Stomach smooth muscle (tissue), 2 donors: ENCODE measurements around the gene MAPK1.
A peak's percentile ranks its signal among the peaks of the same experiment; 100 is the strongest.

ENCODE experiments used
- H3K27ac ChIP-seq: one replicate; pipeline ENCODE4 v1.7.0; 2013; ENCODE audit warnings: mild to moderate bottlenecking, low read length, inconsistent platforms
- H3K27me3 ChIP-seq, 2 donors: one replicate each; pipeline ENCODE4 v1.7.0; 2013; ENCODE audit warnings: low read length in 2 of 2; ENCODE audit not compliant: insufficient read depth in 2 of 2, control insufficient read depth in 1 of 2
- H3K36me3 ChIP-seq, 2 donors: one replicate each; pipeline ENCODE4 v1.7.0; 2013; ENCODE audit warnings: low read length in 2 of 2; ENCODE audit not compliant: control insufficient read depth in 2 of 2, insufficient read depth in 2 of 2
- H3K4me1 ChIP-seq: one replicate; pipeline ENCODE4 v1.7.0; 2013; ENCODE audit warnings: low read length; ENCODE audit not compliant: control insufficient read depth, insufficient read depth
- H3K4me3 ChIP-seq, 2 donors: one replicate each; pipeline ENCODE4 v1.7.0; 2013; ENCODE audit warnings: low read length in 2 of 2
- H3K9ac ChIP-seq, 2 donors: one replicate each; pipeline ENCODE4 v1.7.0; 2013; ENCODE audit warnings: low read length in 2 of 2, mild to moderate bottlenecking in 1 of 2
- H3K9me3 ChIP-seq, 2 donors: one replicate each; pipeline ENCODE4 v1.7.0; 2013; ENCODE audit warnings: low read length in 2 of 2; ENCODE audit not compliant: control insufficient read depth in 2 of 2
- donor health status: healthy.
- donor health status: Pancreatic carcinoma.

Gene MAPK1

DNA sequence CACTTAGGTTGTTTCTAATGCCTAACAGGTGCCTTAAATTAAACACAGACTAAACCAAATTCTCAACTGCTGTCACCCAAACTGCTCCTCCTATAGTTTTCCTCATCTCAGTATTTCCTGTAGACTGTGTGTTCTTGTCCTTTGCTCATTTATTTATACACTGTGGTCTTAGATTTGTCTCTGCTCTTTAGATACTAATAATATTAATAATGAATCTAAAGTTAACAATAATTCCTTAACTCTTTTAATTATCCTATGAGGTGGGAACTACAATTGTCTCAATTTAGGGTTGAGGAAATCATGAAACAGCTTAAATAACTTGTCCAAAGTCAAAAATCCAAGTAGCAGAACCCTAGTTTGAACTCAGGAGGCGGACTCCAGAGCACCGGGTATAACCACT is 88.0 kb downstream of the MAPK1 start:
- H3K4me3 ChIP-seq: no peak overlapping the region
- no peak overlapping the region for H3K27ac ChIP-seq

DNA sequence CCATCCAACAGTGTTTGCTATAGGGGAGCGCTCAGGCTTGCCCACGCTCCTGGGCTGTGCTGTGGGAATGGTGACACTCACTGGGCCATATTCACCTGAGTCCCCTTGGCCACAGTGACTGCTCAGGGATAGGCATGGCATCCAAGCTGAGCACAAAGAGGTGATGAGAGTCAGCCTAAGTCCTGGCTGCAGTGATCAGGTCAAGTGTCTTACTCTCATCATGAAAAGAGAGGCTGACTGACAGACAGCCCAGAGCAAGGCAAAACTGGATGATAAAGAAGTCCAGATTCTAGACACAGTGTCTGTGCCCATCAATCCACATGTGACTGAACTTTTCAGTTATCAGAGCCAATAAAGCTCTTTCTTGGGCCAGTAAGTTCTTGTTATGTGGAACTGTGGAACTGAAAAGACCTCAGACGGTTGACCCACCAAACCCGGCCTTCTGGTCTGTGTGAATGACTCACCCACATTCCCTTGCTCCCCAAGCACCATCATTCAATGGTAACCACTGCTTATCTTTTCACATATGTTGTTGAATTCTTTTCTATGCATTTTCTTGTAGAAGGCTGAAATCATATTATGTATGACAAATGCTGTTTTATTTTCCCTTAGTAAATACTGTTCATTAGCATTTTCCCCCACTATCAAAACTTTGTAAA is 88.6 kb downstream of the MAPK1 start:
- Histone ChIP-seq H3K4me3 (no peak overlapping the region), H3K27ac (no peak overlapping the region), H3K36me3 (peaks cover 0 to 15% of the 10 kb centered on the region in 2 donors), H3K9me3 (no peaks in the 10 kb centered on the region), H3K4me1 (no peaks in the 10 kb centered on the region), H3K27me3 (no peaks in the 10 kb centered on the region), H3K9ac (no peak overlapping the region)

More for the DNA sequence above, 88.0 kb downstream of the MAPK1 start:
- Histone ChIP-seq H3K27me3 (no peaks in the 10 kb centered on the region), H3K9me3 (no peaks in the 10 kb centered on the region), H3K4me1 (no peaks in the 10 kb centered on the region), H3K9ac (no peak overlapping the region), H3K36me3 (peaks cover 0 to 15% of the 10 kb centered on the region in 2 donors)

DNA sequence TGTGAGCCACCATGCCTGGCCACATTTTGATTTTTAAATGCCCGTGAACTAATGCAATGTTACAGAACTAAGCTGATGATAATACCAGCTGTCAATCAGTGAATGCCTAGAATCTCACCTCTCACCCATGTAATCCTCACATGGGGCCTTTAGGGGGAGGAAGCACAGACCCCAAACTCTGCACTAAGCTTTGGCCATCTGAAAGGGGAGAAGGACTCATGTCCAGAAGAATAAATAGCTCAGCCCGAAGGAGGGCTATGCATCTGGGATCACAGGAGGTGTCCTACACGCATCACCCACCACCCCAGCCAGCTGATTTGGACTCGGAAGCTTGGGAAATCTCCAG is 95.8 kb downstream of the MAPK1 start:
- Histone ChIP-seq H3K27me3 (no peaks in the 10 kb centered on the region), H3K9ac (no peak overlapping the region), H3K4me3 (no peak overlapping the region), H3K4me1 (no peaks in the 10 kb centered on the region), H3K9me3 (no peaks in the 10 kb centered on the region), H3K36me3 (peaks cover 32 to 44% of the 10 kb centered on the region in 2 donors), H3K27ac (no peak overlapping the region)

DNA sequence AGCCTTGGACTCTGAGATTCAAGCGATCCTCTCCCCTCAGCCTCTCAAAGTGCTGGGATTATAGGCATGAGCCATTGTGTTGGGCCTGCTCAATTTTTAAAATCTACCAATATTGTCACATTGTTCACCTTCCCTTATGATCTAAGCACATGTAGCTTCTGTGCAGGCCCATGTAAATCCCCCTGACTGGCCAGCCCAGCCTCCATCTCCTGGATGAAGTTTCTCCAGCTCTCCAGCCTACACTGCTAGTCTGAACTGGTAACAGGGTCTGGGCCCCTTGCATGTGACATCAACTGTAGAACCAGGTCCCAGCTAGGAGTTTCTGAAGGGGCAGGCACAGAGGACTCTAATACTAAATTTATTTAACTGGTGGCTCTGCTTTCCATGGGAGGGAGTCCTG is 99.0 kb downstream of the MAPK1 start:
- Histone ChIP-seq H3K27ac (no peak overlapping the region), H3K4me1 (peaks cover 10% of the 10 kb centered on the region), H3K36me3 (peaks cover 57 to 66% of the 10 kb centered on the region in 2 donors), H3K4me3 (no peak overlapping the region), H3K27me3 (no peaks in the 10 kb centered on the region), H3K9ac (no peak overlapping the region), H3K9me3 (no peaks in the 10 kb centered on the region)

DNA sequence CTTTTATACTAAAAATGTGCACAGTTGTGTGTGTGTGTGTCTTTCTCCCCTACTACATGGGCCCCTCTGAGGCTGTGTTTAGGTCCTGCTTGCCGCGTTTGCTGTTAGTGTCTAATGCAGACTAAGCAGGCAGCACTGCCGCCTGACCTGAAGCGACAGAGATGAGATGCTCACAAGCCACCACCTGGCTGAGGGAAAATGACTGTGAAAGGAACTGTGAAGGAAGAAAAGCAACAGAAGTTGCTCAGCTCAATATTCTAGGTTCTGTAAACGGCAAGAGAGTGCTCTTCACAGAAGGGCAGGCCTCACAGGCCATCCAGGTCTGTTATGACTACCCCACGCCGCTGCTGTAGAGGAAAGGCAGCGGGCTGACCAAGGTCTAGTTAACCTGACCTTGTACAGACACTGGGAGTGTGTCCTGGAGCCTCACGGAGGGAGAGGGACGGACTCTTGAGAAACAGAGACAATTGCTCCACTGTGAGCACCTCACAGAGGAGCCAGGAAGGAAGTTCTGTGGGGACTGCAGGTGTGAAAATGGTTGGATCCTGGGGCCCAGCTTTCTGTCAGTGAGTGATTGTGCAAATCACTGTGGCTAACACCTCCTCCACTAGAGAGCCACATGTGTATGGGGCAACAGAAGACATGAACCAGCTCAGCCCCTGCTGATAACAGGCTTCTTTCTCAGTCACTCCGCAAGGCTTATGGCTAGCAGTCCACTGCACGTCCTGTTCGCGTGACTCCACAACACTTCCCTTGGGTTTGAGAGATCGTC is 100.6 kb downstream of the MAPK1 start:
- H3K36me3 ChIP-seq: peaks cover 49 to 65% of the 10 kb centered on the region in 2 donors
- peaks cover 24% of the 10 kb centered on the region for H3K4me1 ChIP-seq
- no peaks in the 10 kb centered on the region for H3K9me3 ChIP-seq
- no peak overlapping the region for H3K27ac ChIP-seq
- H3K27me3 ChIP-seq: no peaks in the 10 kb centered on the region
- no peak overlapping the region for H3K9ac ChIP-seq
- H3K4me3 ChIP-seq: no peak overlapping the region

DNA sequence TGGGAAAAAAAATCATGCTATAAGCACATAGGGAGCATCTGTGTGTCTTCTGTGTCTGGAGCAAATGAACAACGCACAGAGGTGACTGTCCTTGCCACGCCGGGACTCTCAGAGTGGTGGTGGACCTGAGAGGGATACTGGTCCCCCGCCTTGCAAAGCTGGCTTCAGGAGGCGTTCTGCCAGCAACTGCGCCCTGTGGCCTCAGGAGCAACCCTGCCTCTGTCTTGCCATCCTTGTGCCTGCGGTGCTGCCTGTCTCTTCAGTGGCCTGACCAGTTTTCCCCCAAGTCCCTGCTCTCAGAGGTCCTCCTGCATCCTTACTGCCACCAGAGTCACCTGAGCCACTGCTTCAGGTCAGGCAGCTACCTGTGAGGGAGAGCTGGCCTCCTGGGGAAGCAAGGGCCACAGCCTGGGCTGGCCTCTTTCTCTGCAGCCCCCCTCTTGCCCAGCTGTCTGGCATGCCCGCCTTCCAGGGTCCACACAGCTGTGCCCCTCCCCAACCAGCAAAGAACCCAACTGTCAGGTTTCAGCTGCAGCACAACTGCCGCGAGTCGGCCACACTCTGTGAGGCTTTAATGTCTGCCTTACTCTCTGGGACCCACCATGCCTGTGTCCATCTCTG is 101.4 kb downstream of the MAPK1 start:
- H3K36me3 ChIP-seq: peaks cover 48 to 60% of the 10 kb centered on the region in 2 donors
- H3K4me3 ChIP-seq: no peak overlapping the region
- H3K27me3 ChIP-seq: no peaks in the 10 kb centered on the region
- no peak overlapping the region for H3K27ac ChIP-seq
- H3K9ac ChIP-seq: no peak overlapping the region
- H3K9me3 ChIP-seq: no peaks in the 10 kb centered on the region
- H3K4me1 ChIP-seq: peaks cover 27% of the 10 kb centered on the region

DNA sequence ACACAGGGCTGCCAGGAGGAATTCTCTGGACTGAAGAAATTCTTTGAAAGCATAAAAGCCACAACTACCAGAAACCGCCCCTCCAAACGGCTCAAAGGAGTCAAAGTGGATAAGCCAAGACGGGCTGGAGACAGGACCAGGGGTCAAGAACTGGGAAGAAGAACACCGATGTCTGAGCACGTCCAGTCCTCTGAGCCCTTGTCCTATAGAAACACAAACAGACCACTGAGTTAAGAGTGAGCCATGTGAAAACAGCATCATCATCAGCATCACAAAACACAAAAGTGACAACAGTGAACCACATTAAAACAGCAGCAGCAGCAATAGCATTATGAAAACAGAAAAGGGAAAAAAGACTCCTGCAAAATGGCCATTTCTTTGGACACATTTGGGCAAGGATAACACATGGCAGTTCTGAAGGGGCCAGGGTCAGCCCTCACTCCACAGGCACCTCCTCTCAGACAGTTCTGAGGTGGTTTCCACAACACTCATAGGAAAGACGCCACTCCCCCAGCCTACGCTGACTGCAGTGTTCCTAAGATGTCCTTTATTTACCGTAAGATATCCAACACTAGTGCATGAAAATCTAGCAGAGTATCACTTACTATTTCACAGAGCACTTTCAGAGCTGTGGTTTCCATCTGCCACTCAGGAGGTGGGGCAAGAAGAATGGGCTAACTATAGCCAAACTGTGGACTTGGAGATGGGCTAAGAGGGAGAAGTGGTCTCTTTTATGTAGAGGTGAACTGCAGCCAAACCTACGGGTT is 103.2 kb downstream of the MAPK1 start:
- no peak overlapping the region for H3K9ac ChIP-seq
- H3K27ac ChIP-seq: no peak overlapping the region
- H3K4me1 ChIP-seq: peaks cover 28% of the 10 kb centered on the region
- no peaks in the 10 kb centered on the region for H3K27me3 ChIP-seq
- H3K9me3 ChIP-seq: no peaks in the 10 kb centered on the region
- H3K36me3 ChIP-seq: peaks cover 48 to 61% of the 10 kb centered on the region in 2 donors
- no peak overlapping the region for H3K4me3 ChIP-seq

DNA sequence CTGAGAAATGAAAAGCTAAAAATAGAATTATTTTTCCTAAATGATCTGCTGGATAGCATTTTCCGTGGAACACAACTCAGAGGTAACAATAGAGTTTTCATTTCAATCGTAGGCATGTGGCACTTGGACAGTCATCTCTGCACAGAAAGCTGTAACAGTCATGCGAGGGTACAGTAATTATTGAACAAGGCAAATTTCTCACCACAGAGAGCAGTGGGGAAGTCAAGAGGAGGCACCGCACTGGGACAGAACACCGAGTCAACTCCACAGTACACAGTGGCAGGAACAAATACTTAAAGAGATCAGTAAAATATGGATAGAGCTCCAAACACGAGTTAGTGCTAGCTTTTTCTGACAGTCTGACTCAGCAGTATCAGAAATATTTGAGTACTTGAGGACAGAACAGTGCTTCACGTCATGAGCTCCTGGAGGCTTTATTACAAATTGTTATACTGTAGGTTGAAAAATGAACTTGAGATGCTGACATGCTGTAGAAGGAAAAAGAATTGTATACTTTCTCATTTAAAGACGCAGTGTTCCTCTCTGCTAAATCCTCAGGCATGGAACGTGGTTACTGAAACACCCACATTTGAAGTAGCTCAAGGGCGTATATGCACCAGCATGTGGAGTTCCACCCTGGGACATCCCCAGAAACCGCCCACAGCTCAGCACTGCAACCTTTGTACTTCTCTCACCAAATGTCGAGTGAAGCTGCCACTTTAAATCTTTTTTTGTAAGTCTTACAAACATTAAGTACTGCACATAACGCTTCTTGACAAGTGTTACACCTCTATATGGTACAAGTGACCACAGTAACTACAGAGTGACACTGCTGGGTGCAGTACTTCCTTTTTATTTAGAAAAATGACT is 104.5 kb downstream of the MAPK1 start:
- H3K9ac ChIP-seq: peak overlapping the region in 1 of 2 donors; percentile 42
- H3K27me3 ChIP-seq: no peaks in the 10 kb centered on the region
- H3K36me3 ChIP-seq: peaks cover 42 to 56% of the 10 kb centered on the region in 2 donors
- H3K9me3 ChIP-seq: no peaks in the 10 kb centered on the region
- no peak overlapping the region for H3K4me3 ChIP-seq
- H3K4me1 ChIP-seq: peaks cover 32% of the 10 kb centered on the region
- no peak overlapping the region for H3K27ac ChIP-seq

DNA sequence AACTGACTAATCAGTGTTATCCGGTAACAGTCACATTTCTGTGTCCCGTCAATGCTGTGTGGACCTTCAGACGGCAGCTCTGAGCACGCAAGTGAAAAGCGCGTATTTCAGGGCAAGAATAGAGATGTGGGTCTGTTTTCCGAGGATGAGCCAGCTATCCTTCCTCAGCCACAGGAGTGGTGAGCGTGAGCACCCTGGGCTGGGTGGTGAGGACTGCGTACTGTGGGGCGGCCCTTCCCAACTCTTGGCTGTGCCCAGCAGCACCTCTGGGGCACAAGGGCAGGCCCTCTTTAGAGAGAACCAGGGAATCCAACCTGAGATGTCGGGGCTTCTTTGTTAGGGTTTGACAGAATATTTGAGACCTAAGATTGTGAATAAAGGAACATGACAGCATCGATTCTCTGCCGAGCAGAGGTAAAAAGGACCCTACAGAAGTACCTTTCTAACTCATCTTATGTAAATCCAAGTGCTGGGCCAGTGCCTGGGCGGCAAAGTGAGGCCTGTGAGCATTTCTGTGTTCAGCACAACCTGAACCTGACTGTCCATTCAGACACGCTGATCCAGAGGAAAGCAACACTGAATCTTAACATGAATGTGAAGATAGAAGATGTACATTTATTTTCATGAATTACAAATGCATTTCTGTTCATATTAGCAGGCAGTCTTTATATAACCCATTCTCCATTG is 105.3 kb downstream of the MAPK1 start:
- H3K9ac ChIP-seq: peak overlapping the region in 1 of 2 donors; percentile 21
- H3K4me1 ChIP-seq: peaks cover 32% of the 10 kb centered on the region
- H3K27ac ChIP-seq: no peak overlapping the region
- H3K36me3 ChIP-seq: peaks cover 35 to 54% of the 10 kb centered on the region in 2 donors
- no peaks in the 10 kb centered on the region for H3K9me3 ChIP-seq
- no peaks in the 10 kb centered on the region for H3K27me3 ChIP-seq
- no peak overlapping the region for H3K4me3 ChIP-seq
